CD4-positive, alpha-beta T cell treated with Interleukin-17A for 4 hours (primary cell): Measurements from ENCODE around the gene XXYLT1.

Experiments
- DNase-seq: peaks from one replicate; pipeline ENCODE4 v3.0.0-alpha.2; 2020; ENCODE audit warnings: mixed read lengths

The XXYLT1 gene

GRCh38 chr3:195164573-195165264 is 106.2 kb downstream of the XXYLT1 start:
- no peak for DNase-seq

DNA sequence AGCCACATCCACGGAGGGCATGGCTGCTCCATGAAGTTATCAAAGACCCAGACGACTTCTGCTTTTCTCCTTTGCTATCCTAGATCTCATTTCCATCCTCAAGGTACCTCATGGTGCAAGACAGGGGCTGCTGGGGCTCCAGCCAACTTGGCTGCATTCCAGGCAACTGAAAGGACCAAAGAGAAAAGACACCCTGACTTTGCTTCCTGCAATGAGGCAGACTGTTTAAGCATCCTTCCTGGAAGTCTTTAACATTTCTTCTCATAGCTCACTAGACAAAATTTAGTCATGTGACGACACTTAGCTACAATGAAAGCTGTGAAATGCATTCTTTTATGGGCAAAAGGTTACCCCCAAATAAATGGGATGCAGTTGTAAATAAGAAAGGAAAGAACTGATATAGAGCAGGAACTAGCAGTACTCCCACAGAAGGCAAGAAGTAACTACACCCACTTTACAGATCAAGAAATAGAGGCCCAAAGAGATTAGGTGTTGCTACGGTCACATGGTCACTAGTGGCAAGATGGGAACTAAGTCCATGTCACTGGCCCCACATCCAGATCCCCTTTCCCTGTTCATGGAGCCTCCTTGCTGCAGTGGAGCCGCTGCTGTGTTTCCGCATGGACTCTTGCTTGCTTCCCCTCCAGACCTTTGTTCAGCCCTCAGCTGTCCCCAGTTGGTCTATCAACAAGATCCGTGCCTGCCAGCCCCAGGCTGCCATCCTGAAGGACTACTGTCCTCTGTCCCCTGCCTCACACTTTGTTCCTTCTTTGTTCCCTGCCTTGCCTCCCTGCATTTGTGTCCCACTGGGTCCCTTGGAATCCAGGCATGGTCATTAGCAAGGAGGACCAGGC is 107.0 kb downstream of the XXYLT1 start:
- DNase-seq, result no peak

- no peak for DNase-seq
Observed at GRCh38 chr3:195162816-195163215, 108.1 kb downstream of the XXYLT1 start.

DNA sequence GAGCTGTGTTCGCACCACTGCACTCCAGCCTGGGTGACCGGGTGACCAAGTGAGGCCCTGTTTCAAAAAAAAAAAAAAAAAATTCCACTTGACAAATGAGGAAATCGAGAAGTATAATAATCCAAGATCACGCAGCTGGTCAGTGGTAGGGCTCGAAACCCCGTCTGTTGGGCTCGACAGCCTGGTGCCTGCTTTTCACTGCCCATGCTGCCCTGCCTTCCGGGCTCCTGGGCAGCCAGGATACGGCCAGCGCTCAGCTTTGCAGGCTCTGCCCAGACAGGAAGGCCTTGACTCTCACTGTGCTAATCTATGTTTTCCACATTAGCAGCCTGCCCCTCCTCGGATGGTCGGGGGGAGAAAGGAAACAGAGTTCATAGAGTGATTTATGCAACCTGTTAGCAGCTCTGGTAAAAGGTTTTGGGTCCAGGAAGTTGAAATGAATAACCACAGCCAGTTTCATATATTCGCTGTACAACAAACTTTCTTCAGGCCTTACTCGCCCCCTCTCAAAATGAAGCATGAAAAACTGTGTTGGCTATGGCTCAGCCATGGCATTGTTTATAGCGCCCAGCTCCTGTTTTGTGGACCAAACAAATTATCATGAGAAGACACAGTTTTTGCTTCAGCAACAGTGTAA is 108.8 kb downstream of the XXYLT1 start:
- peak; percentile 35 for DNase-seq

DNA sequence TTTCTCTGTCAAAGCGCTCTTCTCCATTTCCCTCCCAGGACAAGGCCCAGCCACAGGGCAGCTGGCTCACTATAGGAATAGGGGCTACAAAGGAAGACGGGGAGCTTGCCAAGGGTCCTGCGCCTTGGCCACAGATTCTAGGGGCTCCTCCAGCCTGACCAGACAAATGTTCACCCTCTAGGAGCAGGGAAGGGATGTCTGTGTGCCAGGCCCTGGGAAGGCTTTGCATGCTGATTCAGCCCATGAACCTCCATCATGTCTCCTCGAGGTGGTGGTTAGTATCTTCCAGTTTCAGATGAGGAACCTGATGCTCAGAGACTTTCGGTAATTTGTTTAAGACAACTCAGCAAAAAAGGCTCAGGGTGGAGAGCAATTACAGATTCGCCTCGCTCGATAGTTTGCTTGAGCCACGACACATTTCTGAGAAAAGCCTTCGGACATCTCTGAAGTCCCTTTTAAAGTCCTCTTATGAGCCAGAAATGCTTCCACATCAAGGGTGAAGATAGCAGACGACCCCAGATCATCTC is 110.0 kb downstream of the XXYLT1 start:
- DNase-seq, result no peak

DNA sequence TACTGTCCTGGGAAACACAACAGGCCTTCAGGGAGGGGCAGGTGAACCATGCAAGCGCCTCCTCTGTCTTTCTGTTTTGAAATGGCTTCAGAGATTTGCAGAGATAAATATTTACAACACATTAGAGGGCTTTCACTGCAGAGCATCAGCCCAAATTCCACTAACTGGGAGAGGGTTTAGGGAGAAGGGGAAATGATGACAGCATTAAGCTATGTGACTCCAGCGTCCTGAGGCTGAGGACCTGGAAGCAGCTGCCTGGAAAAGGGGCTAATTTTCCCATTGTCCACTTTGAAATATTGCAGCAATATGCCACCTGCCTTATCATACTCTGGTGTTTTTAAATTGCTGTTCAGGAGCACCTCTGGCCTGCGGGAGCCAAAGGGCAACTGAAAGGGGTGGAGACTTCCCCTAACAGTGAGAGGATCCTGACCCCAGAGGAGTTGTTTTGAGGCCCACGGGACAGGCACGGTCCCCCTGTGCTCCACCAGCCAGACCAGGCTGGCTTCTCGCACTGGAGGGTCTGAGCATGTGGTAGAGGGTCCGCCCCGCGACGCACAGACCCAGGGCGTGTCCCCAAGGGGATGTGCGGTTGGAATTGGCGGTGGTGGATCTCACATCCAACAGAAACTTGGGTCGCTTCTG is 110.6 kb downstream of the XXYLT1 start:
- DNase-seq, result no peak

DNA sequence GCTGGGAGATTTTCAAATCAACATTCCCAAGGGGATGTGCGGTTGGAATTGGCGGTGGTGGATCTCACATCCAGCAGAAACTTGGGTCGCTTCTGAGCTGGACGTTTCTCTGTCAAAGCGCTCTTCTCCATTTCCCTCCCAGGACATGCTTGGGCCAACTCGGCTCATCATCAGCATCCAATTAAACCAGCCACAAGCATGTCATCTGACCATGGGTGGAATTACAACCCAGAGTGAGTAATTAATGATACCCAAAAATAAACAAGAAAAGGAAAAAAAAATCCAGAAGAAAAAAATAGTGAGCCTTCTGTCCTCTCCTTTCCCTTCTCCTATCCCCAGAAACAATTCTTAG is 111.2 kb downstream of the XXYLT1 start:
- DNase-seq, result no peak

DNA sequence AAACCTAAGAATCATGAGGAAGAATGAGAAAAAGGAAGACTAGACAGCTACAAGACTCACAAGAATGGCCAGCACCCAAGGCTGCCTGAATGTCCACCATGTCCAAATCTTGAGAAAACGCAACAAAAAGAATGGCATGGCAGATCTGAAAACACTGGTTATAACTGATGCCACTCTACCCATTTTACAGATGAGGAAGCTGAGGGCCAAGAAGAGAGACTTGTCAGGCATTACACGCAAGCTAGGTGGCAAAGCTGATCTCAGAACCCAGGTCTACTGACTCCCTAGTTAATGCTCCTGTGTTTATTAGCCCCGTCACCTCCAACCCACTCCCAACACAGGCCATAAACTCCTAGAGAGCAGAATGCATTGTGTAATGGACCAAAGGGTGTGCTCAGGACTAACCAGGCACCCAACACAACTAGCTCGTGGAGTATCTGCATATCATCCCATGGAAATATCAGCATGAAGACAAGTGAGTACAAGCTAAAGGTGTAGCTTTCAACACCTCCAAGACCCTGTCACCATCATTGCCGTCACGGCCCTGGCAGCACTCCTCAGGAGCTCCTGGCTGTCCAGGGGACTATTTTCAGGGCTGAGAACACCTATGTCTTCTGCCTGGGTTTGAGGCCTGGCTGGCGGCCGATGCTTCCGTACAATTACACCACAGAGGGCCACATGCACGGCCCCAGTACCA is 111.7 kb downstream of the XXYLT1 start:
- DNase-seq, result no peak

GRCh38 chr3:195156286-195156890 is 114.6 kb downstream of the XXYLT1 start:
- no peak for DNase-seq

GRCh38 chr3:195155570-195156241 is 115.3 kb downstream of the XXYLT1 start:
- no peak for DNase-seq

GRCh38 chr3:195154793-195155535 is 116.0 kb downstream of the XXYLT1 start:
- no peak for DNase-seq

- no peak for DNase-seq
Observed at GRCh38 chr3:195154111-195154791, 116.7 kb downstream of the XXYLT1 start.

- no peak for DNase-seq
Observed at GRCh38 chr3:195153653-195154052, 117.3 kb downstream of the XXYLT1 start.

- DNase-seq, result no peak
Observed at GRCh38 chr3:195153130-195153529, 117.8 kb downstream of the XXYLT1 start.

- no peak for DNase-seq
Observed at GRCh38 chr3:195151866-195152541, 119.0 kb downstream of the XXYLT1 start.

DNA sequence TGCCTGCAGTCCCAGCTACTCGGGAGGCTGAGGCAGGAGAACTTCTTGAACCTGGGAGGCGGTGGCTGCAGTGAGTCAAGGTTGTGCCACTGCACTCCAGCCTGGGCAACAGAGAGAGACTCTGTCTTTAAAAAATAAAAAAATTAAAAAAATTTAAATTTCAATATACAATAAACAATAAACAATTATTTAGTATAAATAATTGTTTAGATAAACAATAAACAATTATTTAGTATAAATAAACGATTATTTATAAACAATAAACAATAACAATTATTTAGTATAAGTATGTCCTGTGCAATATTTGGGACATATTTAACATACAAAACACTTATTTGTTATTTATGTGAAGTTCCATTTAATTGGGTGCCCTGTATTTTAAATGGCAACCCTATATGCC is 119.6 kb downstream of the XXYLT1 start:
- DNase-seq, result no peak

- DNase-seq, result peak; percentile 59
Observed at GRCh38 chr3:195150181-195151118, 120.5 kb downstream of the XXYLT1 start.
